GM19328 (cell line): Measurements from ENCODE around the gene PWWP2B.

Experiments used
- ATAC-seq: cut with Tn5 transposase; IDR thresholded peaks from one replicate; pipeline ENCODE4 v1.9.1; 2021; ENCODE audit warnings: mild to moderate bottlenecking, moderate library complexity; ENCODE audit not compliant: unreplicated experiment

The PWWP2B gene

GRCh38 chr10:132417957-132418441, 21.0 kb downstream of the PWWP2B start:
- ATAC-seq: no peak

DNA sequence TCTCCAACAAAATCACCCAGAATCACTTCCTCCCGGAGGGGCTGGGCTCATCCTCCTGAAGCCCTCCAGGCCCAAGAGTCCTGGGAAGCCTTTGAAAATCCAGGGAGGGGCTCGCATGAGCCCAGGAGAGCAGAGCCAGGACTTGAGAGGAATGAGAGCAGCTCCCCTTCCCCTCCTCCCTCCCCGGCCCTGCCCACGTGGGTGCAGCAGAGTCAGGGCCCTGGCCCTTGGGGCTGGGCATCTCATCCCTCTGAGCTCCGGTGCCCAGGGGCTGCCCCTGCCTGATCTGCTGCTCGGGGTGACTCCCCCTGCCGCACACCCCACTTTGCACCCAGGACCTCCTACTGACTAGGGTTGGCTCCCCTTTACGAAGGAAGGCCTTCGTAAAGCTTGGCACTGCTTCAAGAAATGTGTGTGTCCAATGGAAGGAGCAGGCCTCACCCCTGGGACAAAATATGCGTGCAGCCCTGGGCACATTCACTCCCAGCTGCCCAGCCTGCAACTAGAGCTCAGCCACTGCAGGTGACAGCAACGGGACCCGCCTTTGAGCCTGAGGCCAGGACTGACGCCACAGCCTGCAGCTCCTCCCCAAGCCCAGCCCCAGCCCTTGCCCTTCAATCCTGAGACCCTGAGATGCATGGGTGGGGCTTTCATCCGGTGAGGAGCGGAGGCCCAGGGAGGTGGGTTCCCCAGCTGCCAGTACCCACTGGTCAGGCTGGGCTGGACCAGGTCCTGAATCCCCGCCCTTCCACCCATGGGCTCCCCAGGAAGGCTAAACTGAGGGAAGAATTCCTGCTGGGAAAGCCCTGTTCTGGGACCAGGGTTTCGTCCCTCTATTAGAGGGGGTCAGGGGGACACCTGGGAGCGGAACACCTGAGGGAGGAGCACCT, 21.8 kb downstream of the PWWP2B start:
- no peak for ATAC-seq

DNA sequence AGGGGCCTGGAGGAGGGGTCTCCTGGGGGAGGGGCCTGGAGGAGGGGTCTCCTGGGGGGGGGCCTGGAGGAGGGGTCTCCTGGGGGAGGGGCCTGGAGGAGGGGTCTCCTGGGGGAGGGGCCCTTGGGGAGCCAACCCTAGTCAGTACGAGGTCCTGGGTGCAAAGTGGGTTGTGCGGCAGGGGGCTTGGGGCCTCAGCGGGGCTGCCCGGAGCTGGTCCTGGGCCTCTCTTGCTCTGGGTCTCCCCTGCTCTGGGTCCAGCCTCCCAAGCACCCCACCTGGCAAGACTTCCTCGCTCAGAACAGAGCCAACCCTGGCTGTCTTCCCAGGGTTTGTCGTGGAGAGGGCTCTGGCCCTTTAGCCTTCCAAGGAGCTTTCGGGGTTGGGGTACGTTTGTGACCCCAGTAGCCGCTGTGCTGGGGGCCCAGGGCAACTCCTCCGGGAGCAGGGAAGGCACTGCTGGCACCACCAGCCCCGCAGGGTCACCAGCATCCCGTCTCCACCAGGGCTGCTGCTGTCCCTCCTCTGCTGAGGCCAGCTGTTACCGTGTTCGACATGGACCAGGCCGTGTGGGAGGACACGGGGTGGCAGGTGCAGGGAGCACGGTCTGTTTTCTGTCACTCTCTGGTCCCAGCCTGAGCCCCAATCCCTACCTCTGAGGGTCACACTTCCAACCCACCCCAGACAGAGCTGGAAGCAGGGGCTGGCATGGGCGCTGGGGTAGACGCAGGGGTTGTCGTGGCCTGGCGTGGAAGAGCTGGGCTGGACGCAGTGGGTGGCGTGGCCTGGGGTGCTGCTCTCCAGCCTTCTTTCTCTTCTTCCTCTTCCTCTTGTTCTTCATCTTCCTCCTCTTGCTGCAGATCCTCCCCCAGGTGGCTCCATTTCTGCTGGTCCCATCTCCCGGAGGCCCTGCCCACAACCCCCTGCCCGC, 22.8 kb downstream of the PWWP2B start:
- ATAC-seq: no peak

GRCh38 chr10:132420469-132420980, 23.5 kb downstream of the PWWP2B start:
- ATAC-seq: no peak

DNA sequence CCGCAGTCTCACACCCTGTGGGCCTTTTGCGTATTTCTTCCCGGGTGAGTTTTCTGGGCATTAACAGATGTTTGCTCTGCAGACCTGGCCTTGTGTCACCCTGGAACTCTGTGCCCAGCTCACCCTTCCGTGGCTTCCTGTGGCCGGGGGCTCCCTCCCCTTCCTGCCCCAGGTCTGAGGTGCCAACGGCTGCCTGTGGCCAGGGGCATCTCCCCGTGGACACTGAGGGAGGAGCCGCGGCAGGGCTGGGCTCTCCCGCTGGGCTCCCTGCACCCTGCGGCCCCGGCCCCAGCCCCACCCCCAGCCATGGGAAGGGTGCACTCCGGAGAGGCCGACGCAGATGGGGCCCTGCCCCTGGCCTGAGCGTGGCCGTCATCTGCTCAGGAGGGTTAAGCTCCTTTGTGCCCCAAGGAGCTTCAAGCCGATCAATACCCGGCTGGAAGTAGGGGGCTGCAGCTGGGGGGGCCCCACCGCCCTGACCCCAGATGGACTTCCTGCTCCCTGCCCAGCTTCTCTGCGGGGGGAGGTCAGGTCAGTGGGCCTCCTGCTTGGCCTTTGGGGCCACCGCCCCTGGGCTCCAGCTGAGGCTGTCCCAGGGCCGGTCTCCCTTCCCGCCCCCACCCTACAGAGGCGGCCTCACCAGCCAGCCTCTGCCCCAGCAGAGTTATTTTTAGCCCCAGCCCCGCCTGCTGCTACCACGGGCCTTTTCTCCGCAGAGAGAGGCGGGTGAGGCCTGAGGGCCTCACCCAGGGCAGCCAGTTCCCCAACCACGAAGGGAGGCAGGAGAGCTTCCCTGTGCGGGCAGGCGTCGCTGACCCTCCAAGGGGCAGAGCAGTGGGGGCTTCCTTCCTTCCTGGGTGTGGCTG, 24.2 kb downstream of the PWWP2B start:
- no peak for ATAC-seq

- ATAC-seq: no peak
Measured at GRCh38 chr10:132421847-132422751, 25.1 kb downstream of the PWWP2B start.

DNA sequence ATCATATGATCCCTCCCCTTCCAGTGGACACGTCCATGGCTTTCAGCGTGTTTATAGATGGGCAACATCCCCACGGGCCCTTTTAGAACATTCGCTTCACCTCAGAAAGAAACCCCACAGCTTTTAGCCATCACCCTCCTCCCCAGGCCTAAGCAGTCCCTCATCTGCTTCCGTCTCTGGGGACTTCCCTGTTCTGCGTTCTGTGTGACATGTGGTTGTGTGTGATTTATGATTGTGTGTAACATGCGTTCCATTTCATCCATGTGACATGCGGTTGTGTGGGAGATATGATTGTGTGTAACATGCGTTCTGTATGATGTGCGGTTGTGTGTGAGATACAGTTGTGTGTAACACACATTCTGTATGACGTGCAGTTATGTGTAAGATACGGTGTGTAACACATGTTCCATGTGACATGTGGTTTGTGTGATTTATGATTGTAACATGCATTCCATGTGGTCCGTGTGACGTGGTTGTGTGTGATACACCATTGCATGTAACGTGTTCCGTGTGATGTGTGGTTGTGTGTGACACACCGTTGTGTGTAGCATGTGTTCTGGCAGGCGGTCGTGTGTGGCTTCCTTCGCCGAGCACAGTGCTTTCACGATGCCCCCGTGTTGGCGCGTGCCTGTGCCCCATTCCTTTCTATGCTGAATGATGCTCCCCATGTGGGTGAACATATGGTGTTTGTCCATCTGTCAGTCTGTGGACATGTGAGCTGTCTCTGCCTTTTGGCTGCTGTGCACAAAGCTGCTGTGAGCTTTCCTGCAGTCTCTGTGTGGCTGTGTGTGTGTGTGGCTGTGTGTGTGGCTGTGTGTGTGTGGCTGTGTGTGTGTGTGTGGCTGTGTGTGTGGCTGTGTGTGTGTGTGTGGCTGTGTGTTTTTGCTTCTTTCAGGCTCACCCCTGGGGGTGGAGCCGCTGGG, 26.2 kb downstream of the PWWP2B start:
- ATAC-seq: no peak

DNA sequence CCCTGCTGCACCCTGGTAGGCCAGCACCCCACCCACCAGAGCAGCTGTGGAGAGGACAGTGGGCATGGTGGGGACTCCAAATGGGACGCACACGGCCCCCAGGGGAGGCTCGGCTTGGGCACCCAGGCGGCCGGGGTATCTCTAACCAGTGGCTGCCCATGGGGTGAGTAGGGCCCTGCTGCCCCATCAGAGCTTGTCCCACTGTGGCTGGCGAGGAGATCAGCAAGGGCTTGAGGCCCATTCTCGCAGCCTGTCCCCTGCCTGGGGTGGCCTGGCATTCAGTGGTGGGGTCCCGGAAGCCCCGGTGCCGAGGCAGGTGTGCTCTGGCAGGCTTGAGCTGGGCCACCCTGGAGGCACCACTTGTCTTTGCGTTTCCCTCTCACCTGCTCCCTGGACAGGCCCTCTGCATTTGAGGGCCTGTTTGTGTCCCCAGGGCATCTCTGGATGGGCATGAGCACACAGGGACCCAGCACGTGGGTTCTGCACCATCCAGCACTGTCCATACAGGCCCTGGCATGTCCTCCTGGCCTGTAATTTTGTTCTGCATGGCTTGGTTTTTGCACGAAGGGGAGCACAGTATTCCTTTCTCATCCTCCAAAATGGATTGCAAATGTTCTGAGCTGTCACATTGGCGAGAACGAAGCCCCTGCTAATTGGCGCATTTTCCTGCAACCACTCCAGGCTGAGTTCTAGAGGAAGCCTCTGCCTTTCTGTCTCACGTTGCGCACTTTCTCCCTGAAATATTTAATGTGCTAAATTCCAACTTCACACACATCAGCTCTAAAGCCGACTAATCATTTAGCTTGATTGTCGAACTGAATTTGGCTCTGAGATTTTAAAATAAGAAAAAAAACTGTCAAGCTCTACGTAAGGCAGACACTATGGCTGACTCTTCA, 27.2 kb downstream of the PWWP2B start:
- ATAC-seq: no peak

DNA sequence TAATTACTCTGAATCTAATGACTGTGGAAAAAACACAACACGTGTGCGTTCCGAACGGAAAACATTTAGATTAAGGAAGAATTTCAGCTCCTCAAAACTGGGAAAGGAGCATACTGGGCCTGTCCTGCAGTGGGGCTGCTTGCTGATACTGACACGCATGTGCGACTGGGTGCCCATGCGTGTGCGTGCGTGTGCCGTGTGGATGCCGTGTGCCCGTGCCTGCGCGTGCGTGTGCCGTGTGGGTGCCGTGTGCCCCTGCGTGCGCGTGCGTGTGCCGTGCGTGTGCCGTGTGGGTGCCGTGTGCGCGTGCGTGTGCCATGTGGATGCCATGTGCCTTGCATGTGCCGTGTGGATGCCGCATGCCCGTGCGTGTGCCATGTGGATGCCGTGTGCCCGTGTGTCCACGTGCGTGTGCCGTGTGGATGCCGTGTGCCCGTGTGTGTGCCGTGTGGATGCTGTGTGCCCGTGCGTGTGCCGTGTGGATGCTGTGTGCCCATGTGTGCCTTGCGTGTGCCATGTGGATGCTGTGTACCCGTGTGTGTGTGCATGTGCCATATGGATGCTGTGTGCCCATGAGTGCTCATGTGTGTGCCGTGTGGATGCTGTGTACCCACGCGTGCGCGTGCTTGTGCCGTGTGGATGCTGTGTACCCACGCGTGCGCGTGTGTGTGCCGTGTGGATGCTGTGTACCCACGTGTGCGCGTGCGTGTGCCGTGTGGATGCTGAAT, 28.2 kb downstream of the PWWP2B start:
- ATAC-seq: no peak

DNA sequence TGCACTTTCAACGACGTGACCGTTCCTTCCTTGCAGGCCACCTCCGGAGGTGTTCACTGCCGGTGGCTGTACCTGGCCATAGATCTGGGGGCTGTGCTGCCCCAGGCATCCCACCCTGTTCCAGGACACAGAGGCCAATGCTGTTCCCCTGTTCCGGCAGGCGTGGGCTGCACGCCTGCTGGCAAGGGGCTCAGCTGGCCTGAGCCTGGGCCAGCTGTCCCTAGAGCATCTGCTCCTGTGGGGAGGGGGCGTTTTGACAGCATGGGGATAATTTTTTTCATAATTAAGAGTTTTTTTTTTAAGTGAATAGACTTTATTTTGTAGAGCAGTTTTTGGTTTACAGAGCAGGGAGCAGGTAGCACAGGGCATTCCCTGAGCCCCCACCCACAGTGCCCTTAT, 28.8 kb downstream of the PWWP2B start:
- no peak for ATAC-seq

GRCh38 chr10:132427006-132427771, 30.2 kb downstream of the PWWP2B start:
- no peak for ATAC-seq

- ATAC-seq: no peak
Measured at GRCh38 chr10:132427939-132428367, 31.0 kb downstream of the PWWP2B start.

DNA sequence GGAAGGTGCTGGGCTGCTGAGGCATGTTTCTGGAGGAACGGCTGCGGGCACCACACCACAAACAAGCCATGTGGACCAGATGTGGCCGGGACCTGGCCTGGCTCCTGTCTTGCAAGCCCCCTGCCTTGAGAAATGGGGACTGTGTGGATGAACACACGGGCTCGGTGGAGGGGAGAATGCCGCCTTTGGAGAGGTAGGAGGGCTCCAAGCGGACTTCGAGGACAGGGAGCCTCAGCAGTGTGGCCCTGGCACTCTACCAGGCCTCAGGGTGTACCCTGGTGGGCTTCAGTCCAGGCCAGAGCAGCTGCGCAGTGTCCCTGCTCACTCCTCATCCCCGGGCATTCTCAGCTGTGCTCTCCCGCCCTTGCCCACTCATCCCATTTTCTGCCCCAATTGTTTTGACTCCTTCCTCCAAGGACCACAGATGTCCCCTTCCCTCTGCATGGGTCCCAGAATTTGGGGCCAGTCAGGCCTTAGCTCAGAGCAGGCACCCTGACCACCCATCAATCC, 31.5 kb downstream of the PWWP2B start:
- no peak for ATAC-seq

DNA sequence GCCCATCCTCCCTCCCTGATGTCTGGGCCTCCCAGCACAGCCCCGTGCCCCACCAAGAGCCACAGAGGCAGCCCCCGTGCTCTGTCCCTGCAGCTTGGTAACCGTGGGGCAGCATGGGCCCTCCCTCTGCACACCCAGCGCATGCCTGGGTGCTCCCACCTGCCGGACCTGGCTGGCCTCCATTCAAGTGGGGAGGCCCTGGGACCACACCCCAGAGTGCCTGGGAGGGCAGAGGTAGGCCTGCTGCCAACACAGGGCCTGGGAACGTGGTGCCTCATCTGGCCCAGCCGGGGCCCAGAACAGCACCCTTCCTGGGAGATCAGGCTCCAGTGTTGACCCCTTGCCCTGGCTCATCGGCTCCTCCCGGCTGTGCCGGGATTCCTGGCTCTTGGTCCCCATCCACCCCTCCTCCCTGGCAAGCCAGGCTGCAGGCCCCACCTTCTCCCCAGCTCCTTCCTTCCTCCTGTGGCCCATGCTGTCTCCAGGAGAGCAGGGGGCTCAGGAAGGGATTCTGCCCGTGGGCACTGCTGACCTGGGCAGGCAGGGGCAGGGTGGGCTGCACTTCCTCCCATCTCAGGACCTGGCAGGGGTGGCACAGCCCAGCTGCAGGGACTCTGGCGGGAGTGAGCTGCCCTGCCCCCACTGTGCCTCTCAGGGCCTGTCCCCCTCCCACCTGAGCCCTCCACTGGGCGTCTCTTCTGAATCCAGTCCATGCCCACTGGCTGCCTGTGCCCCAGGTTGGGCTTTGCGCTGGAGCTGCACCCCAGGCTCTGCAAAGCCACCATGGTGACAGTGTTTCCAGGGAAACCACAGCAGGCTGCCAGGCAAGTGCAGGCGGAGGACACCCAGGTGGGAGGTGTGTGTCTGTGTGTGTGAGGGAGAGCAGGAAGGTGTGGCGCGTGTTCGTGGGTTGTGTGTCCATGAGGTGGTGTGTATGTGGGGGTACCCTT, 32.6 kb downstream of the PWWP2B start:
- ATAC-seq: no peak
